Body of pancreas (tissue), 4 donors: ENCODE data around the gene TFB1M.

ENCODE experiments used
- POLR2A ChIP-seq, 3 donors: fragments of 450-650 bp; IDR thresholded peaks; one replicate each; pipeline ENCODE4 v1.6.1; 2016; ENCODE audit warnings: antibody characterized with exemption in 3 of 3, mild to moderate bottlenecking in 2 of 3
- TF ChIP-seq, protein P1 (sequence below), 7 experiments: fragments of 450-650 bp in 4 of 7; fragments of 200-600 bp in 3 of 7; sonication (generic) in 3 of 7; IDR thresholded peaks; one replicate each; pipeline ENCODE4 v1.5.1; 2016 to 2019; ENCODE audit warnings: antibody characterized with exemption in 7 of 7

DNA sequence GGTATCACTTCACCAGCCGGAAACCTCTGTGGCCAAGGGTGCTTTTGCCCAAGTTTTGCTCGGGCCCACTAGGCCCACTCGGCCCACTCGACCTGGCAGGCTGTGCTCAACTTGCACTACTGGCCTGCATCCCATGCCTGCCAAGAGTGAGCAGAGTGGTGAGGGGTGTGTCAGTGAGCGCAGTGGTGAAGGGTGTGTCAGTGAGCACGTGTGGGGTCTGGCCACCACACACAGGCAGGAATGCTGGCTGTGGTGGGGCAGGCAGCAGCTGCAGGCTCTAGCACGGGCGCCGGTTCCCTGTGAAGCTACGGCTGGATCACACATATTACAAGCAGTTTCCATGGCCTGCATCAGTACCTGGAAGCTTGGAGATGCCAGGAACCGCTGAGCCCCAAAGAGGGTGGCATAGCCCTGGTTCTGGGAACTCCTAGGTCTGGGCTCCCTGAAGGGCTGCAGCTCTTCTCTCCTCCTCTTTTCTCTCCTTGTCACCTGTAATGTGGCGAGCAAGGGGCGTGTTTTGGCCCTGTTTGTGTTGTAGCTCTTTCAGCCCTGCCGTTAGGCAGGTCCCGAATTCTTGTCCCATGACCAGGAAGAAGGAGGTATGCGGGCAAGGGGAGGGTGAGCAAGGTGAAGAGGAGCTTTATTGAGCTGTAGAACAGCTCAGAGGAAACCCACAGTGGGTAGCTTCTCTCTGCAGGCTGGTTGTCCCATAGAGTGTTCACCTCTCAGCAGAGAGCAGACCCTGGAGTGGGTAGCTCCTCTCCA is 101.5 kb downstream of the TFB1M start:
- TF ChIP-seq, protein P1, sequence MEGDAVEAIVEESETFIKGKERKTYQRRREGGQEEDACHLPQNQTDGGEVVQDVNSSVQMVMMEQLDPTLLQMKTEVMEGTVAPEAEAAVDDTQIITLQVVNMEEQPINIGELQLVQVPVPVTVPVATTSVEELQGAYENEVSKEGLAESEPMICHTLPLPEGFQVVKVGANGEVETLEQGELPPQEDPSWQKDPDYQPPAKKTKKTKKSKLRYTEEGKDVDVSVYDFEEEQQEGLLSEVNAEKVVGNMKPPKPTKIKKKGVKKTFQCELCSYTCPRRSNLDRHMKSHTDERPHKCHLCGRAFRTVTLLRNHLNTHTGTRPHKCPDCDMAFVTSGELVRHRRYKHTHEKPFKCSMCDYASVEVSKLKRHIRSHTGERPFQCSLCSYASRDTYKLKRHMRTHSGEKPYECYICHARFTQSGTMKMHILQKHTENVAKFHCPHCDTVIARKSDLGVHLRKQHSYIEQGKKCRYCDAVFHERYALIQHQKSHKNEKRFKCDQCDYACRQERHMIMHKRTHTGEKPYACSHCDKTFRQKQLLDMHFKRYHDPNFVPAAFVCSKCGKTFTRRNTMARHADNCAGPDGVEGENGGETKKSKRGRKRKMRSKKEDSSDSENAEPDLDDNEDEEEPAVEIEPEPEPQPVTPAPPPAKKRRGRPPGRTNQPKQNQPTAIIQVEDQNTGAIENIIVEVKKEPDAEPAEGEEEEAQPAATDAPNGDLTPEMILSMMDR (IDR thresholded peaks at IDR 0.05) = no peak
- no peak for TF ChIP-seq POLR2A (IDR thresholded peaks at IDR 0.05)
